Measurements from ENCODE around the gene NCOR1.

DNA sequence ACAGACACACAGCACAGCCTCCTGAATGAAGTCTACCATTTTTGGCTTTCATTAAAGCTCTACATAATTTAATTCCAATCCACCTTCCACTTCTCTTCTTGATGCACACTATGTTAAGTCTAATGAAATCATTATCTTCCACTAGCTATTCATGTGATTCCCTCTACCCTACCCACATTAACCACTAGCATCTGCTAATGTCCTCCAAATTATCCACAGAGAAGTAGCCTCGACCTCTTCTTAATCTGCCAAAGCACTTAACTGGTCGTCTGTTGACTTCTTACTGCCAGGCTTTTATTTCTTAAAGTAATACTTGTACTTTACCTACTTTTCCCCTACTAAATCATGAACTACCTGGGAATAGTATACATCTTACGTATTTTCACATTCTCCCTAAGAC lies 91.8 kb downstream of the NCOR1 start:
- TF ChIP-seq, protein P1, sequence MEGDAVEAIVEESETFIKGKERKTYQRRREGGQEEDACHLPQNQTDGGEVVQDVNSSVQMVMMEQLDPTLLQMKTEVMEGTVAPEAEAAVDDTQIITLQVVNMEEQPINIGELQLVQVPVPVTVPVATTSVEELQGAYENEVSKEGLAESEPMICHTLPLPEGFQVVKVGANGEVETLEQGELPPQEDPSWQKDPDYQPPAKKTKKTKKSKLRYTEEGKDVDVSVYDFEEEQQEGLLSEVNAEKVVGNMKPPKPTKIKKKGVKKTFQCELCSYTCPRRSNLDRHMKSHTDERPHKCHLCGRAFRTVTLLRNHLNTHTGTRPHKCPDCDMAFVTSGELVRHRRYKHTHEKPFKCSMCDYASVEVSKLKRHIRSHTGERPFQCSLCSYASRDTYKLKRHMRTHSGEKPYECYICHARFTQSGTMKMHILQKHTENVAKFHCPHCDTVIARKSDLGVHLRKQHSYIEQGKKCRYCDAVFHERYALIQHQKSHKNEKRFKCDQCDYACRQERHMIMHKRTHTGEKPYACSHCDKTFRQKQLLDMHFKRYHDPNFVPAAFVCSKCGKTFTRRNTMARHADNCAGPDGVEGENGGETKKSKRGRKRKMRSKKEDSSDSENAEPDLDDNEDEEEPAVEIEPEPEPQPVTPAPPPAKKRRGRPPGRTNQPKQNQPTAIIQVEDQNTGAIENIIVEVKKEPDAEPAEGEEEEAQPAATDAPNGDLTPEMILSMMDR (IDR thresholded peaks at IDR 0.05; ENCODE audit: low read depth, low read length, poor library complexity, severe bottlenecking): no peak
- no peak for TF ChIP-seq EZH2phosphoT487 (IDR thresholded peaks at IDR 0.05; ENCODE audit: borderline replicate concordance, low read length)
